ENCODE measurements around the gene AGXT. TPM values are rescaled to one million over a fixed set of nuclear protein-coding genes. Genes with fewer than 3 reads are reported as not detected.

The AGXT gene
- total RNA-seq, 1 experiment from 2014 or later, result not detected

DNA sequence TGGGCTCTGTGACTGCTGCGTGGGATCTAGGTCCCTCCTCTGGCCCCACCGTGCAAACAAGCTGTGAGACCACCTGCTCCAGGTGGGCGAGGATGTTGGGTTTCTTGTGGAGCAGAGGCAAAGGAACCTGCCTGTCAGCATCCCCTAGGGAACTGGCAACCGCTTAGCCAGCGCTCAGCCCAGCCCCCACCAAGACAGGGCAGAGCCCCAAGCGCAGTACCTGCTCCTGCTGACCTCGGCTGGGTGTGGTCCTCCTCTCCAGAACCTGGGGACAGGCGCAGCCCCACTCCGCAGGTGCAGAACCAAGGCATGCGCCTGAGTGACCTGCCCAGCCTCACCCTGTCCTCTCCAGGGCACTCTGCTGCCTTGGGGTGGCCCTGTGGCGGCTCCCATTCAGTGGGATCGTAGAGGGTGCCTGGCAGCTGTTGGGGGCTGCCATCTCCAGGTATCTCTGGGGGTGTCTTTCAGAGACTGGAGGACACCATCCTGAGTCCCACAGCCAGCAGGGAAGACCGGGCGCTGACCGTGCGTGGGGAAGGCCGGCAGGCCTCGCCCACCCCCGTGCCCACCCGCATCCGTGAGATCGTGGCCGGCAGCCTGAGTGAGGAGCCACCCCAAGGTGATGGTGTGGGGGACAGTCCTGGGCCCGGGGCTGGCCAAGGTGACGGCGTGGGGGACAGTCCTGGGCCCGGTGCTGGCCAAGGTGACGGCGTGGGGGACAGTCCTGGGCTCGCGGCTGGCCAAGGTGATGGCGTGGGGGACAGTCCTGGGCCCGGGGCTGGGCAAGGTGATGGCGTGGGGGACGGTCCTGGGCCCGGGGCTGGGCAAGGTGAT is 49.9 kb downstream of the AGXT start:
- Histone ChIP-seq H3K27me3 (replicated peaks; ENCODE audit: insufficient read depth, low read depth, low read length, poor library complexity) (no peaks in the 10 kb centered on the region), H3K4me1 (ENCODE audit: insufficient read depth, low read length, poor library complexity, severe bottlenecking) (peaks cover 48% of the 10 kb centered on the region), H3K36me3 (ENCODE audit: insufficient read depth, low read length, poor library complexity, severe bottlenecking) (no peaks in the 10 kb centered on the region), H3K27ac (ENCODE audit: low read depth, low read length, poor library complexity, severe bottlenecking) (no peak overlapping the region), H3K9me3 (ENCODE audit: low read depth, low read length, poor library complexity, severe bottlenecking) (no peaks in the 10 kb centered on the region), H3K4me3 (ENCODE audit: low read depth, low read length, poor library complexity, severe bottlenecking) (no peak overlapping the region)
- intact Hi-C loops (cut with micrococcal nuclease; ENCODE audit: unreplicated experiment), result loop anchor here (10.0 kb wide), 1 partner anchor 156 kb away; no protein-coding TSS in a partner anchor
- BruUV-seq (replicated peaks), result no TSS peak
- ChIA-PET POLR2A (ENCODE audit: low non-redundant PET) (no interaction called here), CTCF (interaction anchor here (0.5 kb wide), 1 partner anchor 73 kb away, joined by 3 read pairs; no protein-coding TSS in a partner anchor)
- TF ChIP-seq EZH2 (IDR thresholded peaks at IDR 0.05; ENCODE audit: borderline replicate concordance, low read depth, low read length, poor library complexity, severe bottlenecking), result no peak
- TF ChIP-seq, protein P1, sequence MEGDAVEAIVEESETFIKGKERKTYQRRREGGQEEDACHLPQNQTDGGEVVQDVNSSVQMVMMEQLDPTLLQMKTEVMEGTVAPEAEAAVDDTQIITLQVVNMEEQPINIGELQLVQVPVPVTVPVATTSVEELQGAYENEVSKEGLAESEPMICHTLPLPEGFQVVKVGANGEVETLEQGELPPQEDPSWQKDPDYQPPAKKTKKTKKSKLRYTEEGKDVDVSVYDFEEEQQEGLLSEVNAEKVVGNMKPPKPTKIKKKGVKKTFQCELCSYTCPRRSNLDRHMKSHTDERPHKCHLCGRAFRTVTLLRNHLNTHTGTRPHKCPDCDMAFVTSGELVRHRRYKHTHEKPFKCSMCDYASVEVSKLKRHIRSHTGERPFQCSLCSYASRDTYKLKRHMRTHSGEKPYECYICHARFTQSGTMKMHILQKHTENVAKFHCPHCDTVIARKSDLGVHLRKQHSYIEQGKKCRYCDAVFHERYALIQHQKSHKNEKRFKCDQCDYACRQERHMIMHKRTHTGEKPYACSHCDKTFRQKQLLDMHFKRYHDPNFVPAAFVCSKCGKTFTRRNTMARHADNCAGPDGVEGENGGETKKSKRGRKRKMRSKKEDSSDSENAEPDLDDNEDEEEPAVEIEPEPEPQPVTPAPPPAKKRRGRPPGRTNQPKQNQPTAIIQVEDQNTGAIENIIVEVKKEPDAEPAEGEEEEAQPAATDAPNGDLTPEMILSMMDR (conservative IDR thresholded peaks at IDR 0.05; ENCODE audit: low read depth, low read length), result no peak
- no peak for DNase-seq (ENCODE audit: low spot score)

DNA sequence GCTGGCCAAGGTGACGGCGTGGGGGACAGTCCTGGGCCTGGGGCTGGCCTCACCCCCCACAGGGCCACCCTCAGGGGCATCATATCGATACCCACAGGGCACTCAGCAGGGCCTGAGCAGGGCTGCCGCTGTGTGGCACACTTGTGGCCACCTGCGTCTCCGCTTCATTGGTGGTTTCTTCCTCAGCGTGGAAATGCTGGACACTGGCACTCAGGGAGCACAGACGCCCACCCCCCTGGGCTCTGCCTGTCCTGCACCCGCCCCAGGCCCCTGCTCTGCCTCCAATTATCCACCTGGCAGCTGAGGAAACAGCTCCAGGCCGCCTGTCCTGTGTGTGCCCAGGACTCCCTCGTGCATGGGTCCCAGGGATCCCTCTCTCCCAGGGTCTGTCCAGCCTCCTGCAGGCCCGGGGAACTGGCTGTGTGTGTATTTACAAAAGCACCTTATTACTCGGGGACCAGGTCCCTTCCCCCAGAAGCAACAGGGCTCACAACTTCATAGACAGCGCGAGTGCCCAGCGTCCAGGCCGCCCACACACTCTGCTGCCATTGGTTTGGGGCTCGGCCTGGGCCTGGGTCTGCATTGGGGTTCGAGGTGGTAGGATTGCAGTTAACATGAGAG is 50.6 kb downstream of the AGXT start:
- H3K27ac ChIP-seq (ENCODE audit: low read depth, low read length, poor library complexity, severe bottlenecking), result no peak overlapping the region
- no peak for TF ChIP-seq EZH2 (IDR thresholded peaks at IDR 0.05; ENCODE audit: borderline replicate concordance, low read depth, low read length, poor library complexity, severe bottlenecking)
- TF ChIP-seq, protein P1 (conservative IDR thresholded peaks at IDR 0.05; ENCODE audit: low read depth, low read length), result no peak
- peaks cover 48% of the 10 kb centered on the region for H3K4me1 ChIP-seq (ENCODE audit: insufficient read depth, low read length, poor library complexity, severe bottlenecking)
- H3K4me3 ChIP-seq (ENCODE audit: low read depth, low read length, poor library complexity, severe bottlenecking), result no peak overlapping the region
- ChIA-PET CTCF (no interaction called here), POLR2A (ENCODE audit: low non-redundant PET) (no interaction called here)
- intact Hi-C loops (cut with micrococcal nuclease; ENCODE audit: unreplicated experiment), result loop anchor here (10.0 kb wide), 1 partner anchor 156 kb away; no protein-coding TSS in a partner anchor
- no peaks in the 10 kb centered on the region for H3K27me3 ChIP-seq (replicated peaks; ENCODE audit: insufficient read depth, low read depth, low read length, poor library complexity)
- no peaks in the 10 kb centered on the region for H3K9me3 ChIP-seq (ENCODE audit: low read depth, low read length, poor library complexity, severe bottlenecking)
- no peak for DNase-seq (ENCODE audit: low spot score)
- BruUV-seq (replicated peaks), result no TSS peak
- no peaks in the 10 kb centered on the region for H3K36me3 ChIP-seq (ENCODE audit: insufficient read depth, low read length, poor library complexity, severe bottlenecking)

DNA sequence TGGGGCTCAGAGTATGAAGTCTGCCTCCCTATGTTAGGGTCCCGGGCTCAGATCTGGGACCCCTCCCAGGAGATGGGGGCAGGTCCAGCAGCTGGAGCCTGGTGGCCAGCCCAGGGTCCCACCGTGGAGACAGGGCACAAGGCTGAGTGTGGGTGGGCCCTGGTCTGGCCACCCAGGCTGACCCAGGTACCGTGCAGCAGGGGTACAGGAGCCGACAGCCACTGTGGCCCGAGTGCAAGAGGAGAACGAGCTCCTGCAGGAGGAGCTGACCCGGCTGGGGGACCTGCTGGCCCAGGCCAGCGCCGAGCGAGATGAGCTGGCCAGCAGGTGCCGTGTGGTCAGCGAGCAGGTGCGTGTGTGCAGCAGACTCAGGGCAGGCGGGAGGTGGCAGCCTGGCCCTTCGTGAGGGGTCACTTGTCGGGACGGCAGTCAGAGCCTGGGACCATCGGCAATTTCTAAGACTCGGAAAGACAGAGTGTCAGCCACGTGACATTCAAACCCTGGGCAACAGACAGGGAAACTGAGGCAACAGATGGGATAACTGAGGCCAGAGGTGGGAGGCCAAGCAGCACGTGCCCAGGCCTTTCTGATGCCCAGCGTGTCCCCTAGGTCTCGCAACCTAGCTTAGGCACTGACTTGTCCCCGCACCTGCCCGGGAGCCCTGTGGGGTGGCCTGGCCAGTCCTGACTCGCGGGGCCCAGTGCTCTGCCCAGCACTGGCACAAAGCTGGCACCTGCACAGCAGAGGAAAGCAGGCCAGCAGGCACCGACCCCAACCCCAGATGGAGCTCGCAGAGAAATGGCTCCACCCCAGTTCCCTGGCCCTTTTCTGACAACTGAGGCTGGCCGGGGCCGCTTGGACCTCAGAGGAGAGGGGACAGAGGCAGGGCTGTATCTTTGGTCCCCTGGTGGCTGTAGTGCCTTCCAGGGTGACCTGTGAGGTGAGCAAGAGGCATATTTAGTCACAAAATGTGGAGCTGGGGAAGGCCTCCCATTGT is 51.5 kb downstream of the AGXT start:
- TF ChIP-seq, protein P1 (conservative IDR thresholded peaks at IDR 0.05; ENCODE audit: low read depth, low read length), result no peak
- no peak for TF ChIP-seq EZH2 (IDR thresholded peaks at IDR 0.05; ENCODE audit: borderline replicate concordance, low read depth, low read length, poor library complexity, severe bottlenecking)
- no TSS peak for BruUV-seq (replicated peaks)
- H3K36me3 ChIP-seq (ENCODE audit: insufficient read depth, low read length, poor library complexity, severe bottlenecking), result no peaks in the 10 kb centered on the region
- ChIA-PET POLR2A (ENCODE audit: low non-redundant PET) (no interaction called here), CTCF (no interaction called here)
- peaks cover 42% of the 10 kb centered on the region for H3K4me1 ChIP-seq (ENCODE audit: insufficient read depth, low read length, poor library complexity, severe bottlenecking)
- no peaks in the 10 kb centered on the region for H3K27me3 ChIP-seq (replicated peaks; ENCODE audit: insufficient read depth, low read depth, low read length, poor library complexity)
- H3K9me3 ChIP-seq (ENCODE audit: low read depth, low read length, poor library complexity, severe bottlenecking), result no peaks in the 10 kb centered on the region
- DNase-seq (ENCODE audit: low spot score), result no peak
- intact Hi-C loops (cut with micrococcal nuclease; ENCODE audit: unreplicated experiment), result loop anchor here (10.0 kb wide), 1 partner anchor 155 kb away; no protein-coding TSS in a partner anchor
- H3K4me3 ChIP-seq (ENCODE audit: low read depth, low read length, poor library complexity, severe bottlenecking), result no peak overlapping the region
- no peak overlapping the region for H3K27ac ChIP-seq (ENCODE audit: low read depth, low read length, poor library complexity, severe bottlenecking)
